ENCODE data around the gene WDR64. TPM values are rescaled to one million over a fixed set of nuclear protein-coding genes. Genes with fewer than 3 reads are reported as not detected.

Gene WDR64
- total RNA-seq, 1 donor from 2014 or later: not detected

GRCh38 chr1:241706257-241706656, 54.2 kb downstream of the WDR64 start:
- H3K9me3 ChIP-seq: no peaks in the 10 kb centered on the region
- H3K4me1 ChIP-seq: no peaks in the 10 kb centered on the region
- no peak for ATAC-seq
- no peak for DNase-seq
- H3K36me3 ChIP-seq: no peaks in the 10 kb centered on the region
- TF ChIP-seq, protein P1, sequence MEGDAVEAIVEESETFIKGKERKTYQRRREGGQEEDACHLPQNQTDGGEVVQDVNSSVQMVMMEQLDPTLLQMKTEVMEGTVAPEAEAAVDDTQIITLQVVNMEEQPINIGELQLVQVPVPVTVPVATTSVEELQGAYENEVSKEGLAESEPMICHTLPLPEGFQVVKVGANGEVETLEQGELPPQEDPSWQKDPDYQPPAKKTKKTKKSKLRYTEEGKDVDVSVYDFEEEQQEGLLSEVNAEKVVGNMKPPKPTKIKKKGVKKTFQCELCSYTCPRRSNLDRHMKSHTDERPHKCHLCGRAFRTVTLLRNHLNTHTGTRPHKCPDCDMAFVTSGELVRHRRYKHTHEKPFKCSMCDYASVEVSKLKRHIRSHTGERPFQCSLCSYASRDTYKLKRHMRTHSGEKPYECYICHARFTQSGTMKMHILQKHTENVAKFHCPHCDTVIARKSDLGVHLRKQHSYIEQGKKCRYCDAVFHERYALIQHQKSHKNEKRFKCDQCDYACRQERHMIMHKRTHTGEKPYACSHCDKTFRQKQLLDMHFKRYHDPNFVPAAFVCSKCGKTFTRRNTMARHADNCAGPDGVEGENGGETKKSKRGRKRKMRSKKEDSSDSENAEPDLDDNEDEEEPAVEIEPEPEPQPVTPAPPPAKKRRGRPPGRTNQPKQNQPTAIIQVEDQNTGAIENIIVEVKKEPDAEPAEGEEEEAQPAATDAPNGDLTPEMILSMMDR (IDR thresholded peaks at IDR 0.05): no peak
- H3K4me3 ChIP-seq: no peak overlapping the region
- no peaks in the 10 kb centered on the region for H3K27me3 ChIP-seq (ENCODE audit: low read depth)
- no peak overlapping the region for H3K27ac ChIP-seq
- intact Hi-C loops (cut with DNase I): no loop called here

DNA sequence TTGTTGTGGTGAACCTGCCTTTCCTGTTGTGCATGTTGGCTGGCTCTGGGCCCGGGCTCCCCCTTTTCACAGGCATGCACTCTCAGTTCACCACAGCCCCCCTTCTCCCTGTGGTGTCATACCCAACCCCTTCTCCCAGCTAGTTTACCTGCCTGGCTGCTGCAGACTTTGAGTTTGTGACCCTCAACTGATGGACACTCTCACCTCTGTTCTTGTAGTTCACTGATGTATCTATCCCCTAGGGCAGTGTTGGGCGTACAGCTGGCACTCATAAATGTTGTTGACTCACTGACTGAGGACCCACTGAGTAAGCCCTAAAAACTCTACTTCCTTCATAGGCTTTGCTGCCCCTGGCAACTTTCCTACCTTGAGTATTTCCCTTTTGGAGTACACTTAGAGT, 54.9 kb downstream of the WDR64 start:
- Histone ChIP-seq H3K27ac (no peak overlapping the region), H3K4me3 (no peak overlapping the region), H3K36me3 (no peaks in the 10 kb centered on the region), H3K27me3 (ENCODE audit: low read depth) (no peaks in the 10 kb centered on the region), H3K4me1 (no peaks in the 10 kb centered on the region), H3K9me3 (no peaks in the 10 kb centered on the region)
- DNase-seq (no peak), ATAC-seq (peak; percentile 39 to 46)
- TF ChIP-seq, protein P1 (IDR thresholded peaks at IDR 0.05): no peak
- intact Hi-C loops (cut with DNase I): no loop called here

- Histone ChIP-seq H3K4me3 (no peak overlapping the region), H3K9me3 (no peaks in the 10 kb centered on the region), H3K36me3 (no peaks in the 10 kb centered on the region), H3K27ac (no peak overlapping the region), H3K4me1 (no peaks in the 10 kb centered on the region), H3K27me3 (ENCODE audit: low read depth) (no peaks in the 10 kb centered on the region)
- intact Hi-C loops (cut with DNase I): no loop called here
- ATAC-seq (no peak), DNase-seq (no peak)
- TF ChIP-seq, protein P1 (IDR thresholded peaks at IDR 0.05): no peak
Observed at GRCh38 chr1:241707442-241707841, 55.4 kb downstream of the WDR64 start.

GRCh38 chr1:241711326-241711725, 59.2 kb downstream of the WDR64 start:
- ATAC-seq: no peak
- TF ChIP-seq, protein P1 (IDR thresholded peaks at IDR 0.05): no peak
- Histone ChIP-seq H3K36me3 (no peaks in the 10 kb centered on the region), H3K4me1 (no peaks in the 10 kb centered on the region), H3K4me3 (no peak overlapping the region), H3K9me3 (no peaks in the 10 kb centered on the region), H3K27me3 (ENCODE audit: low read depth) (no peaks in the 10 kb centered on the region), H3K27ac (no peak overlapping the region)
- intact Hi-C loops (cut with DNase I): no loop called here
- DNase-seq: no peak

DNA sequence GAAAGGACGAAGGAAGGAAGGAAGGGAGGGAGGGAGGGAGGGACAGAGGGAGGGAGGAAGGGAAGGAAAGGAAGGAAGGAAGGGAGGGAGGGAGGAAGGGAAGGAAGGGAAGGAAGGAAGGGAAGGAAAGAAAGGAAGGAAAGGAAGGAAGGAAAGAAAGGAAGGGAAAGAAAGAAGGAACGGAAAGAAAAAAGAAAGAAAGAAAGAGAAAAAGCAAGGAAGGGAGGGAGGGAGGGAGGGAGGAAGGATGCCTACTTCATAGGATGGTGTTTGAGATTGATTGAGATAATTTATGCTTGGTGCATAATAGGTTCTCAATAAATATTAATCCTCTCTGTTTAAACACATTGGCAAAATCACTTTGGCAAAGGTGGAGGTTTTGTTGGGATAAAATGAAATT, 61.2 kb downstream of the WDR64 start:
- Histone ChIP-seq H3K4me3 (no peak overlapping the region), H3K4me1 (no peaks in the 10 kb centered on the region), H3K27me3 (ENCODE audit: low read depth) (peaks cover 4% of the 10 kb centered on the region), H3K27ac (no peak overlapping the region), H3K36me3 (no peaks in the 10 kb centered on the region), H3K9me3 (no peaks in the 10 kb centered on the region)
- no peak for ATAC-seq
- intact Hi-C loops (cut with DNase I): no loop called here
- no peak for DNase-seq
- TF ChIP-seq, protein P1 (IDR thresholded peaks at IDR 0.05): no peak

All from lower lobe of right lung (tissue), 2 donors.